DOHH2 (cell line): ENCODE results near the gene RASL12.

Experiments used
- H3F3A ChIP-seq: fragments of 200-600 bp; sonication (generic), shearing (Covaris generic); 2 replicates; pipeline ENCODE4 v1.6.0; 2016; ENCODE audit warnings: antibody characterized with exemption, mild to moderate bottlenecking; ENCODE audit not compliant: control insufficient read depth, insufficient read depth
- H3K27ac ChIP-seq: fragments of 200-600 bp; sonication (generic); 2 replicates; pipeline ENCODE4 v1.5.1; 2014; ENCODE audit warnings: low read depth, mild to moderate bottlenecking, low read length, moderate library complexity
- H3K27me3 ChIP-seq: fragments of 200-600 bp; sonication (generic); 2 replicates; pipeline ENCODE4 v1.6.1; 2014; ENCODE audit warnings: mild to moderate bottlenecking, low read length, mixed read lengths; ENCODE audit not compliant: control insufficient read depth
- H3K36me3 ChIP-seq: fragments of 200-600 bp; sonication (generic); 2 replicates; pipeline ENCODE4 v1.6.1; 2014; ENCODE audit warnings: mild to moderate bottlenecking, low read length, moderate library complexity, mixed read lengths; ENCODE audit not compliant: control insufficient read depth
- H3K4me1 ChIP-seq: fragments of 200-600 bp; sonication (generic); 2 replicates; pipeline ENCODE4 v1.6.1; 2014; ENCODE audit warnings: mild to moderate bottlenecking, low read length, mixed read lengths; ENCODE audit not compliant: control insufficient read depth
- H3K4me2 ChIP-seq: fragments of 200-600 bp; sonication (generic); 2 replicates; pipeline ENCODE4 v1.6.0; 2014; ENCODE audit warnings: mild to moderate bottlenecking, low read length, moderate library complexity
- H3K4me3 ChIP-seq: fragments of 200-600 bp; sonication (generic); 2 replicates; pipeline ENCODE4 v1.5.1; 2014; ENCODE audit warnings: mild to moderate bottlenecking, low read length, mixed read lengths
- H3K79me2 ChIP-seq: fragments of 200-600 bp; sonication (generic); 2 replicates; pipeline ENCODE4 v1.6.1; 2014; ENCODE audit warnings: mild to moderate bottlenecking, low read length, mixed read lengths; ENCODE audit not compliant: control insufficient read depth
- H3K9me2 ChIP-seq: fragments of 200-600 bp; sonication (generic); replicated peaks from 2 replicates; pipeline ENCODE4 v1.6.1; 2014; ENCODE audit warnings: mild to moderate bottlenecking, low read length, mixed read lengths; ENCODE audit not compliant: control insufficient read depth
- H3K9me3 ChIP-seq: fragments of 200-600 bp; sonication (generic); 2 replicates; pipeline ENCODE4 v1.6.1; 2014; ENCODE audit warnings: antibody characterized with exemption, low read length, mixed read lengths; ENCODE audit not compliant: control insufficient read depth, insufficient read depth
- H4K20me1 ChIP-seq: fragments of 200-600 bp; sonication (generic); 2 replicates; pipeline ENCODE4 v1.6.0; 2014; ENCODE audit warnings: low read depth, mild to moderate bottlenecking, antibody characterized with exemption, low read length, moderate library complexity; ENCODE audit not compliant: control insufficient read depth, insufficient read depth
- EZH2phosphoT487 ChIP-seq: fragments of 200-600 bp; sonication (generic); IDR thresholded peaks from 2 replicates; pipeline ENCODE4 v1.6.1; 2017; ENCODE audit warnings: borderline replicate concordance, mild to moderate bottlenecking, antibody characterized with exemption, low read length, moderate library complexity, mixed read lengths
- TF ChIP-seq, protein P1 (sequence below): fragments of 200-600 bp; sonication (generic); IDR thresholded peaks from one replicate; pipeline ENCODE4 v1.5.1; 2014; ENCODE audit warnings: antibody characterized with exemption, mild to moderate bottlenecking, low read depth, low read length; ENCODE audit not compliant: poor library complexity, severe bottlenecking

RASL12 gene

DNA sequence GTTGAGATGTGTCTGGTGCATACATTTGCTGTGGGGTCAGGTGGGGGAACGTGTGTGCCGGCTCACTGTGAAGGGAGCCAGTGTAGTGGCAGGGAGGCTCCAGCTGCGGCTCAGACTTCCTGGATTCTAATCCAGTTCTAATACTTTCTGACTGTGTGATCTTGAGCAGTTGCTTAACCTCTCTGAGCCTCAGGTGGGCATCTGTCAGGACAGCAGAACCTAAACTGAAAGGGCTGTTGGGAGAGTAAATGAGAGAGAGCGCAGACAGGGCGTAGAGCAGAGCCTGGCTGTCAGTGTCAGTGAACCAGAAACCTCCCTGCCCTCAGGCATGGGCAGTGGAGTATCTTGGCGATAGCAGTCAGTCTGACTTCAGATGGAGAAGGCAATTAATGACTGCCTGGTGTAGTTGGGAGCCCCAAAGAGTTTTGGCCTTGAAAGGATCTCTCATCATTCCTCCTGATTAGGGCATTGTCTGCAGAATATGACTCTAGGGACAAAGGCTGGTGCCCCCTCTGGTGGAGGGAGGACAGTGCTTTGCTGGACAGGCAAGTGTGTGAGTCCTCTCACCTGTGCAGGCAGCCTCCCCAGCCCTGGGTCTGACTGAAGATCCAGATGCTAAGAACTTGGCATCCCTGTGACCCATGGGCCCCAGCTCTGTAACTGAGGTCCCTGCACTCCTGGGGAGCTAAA, 18.3 kb upstream of the RASL12 start:
- Histone ChIP-seq H3K79me2 (no peaks in the 10 kb centered on the region), H3K4me1 (no peaks in the 10 kb centered on the region), H3K27me3 (peaks cover 47% of the 10 kb centered on the region), H3K36me3 (no peaks in the 10 kb centered on the region), H4K20me1 (no peaks in the 10 kb centered on the region), H3K9me2 (no peaks in the 10 kb centered on the region), H3K27ac (no peak overlapping the region), H3F3A (no peaks in the 10 kb centered on the region), H3K4me3 (no peak overlapping the region), H3K4me2 (no peak overlapping the region), H3K9me3 (no peaks in the 10 kb centered on the region)
- TF ChIP-seq, protein P1, sequence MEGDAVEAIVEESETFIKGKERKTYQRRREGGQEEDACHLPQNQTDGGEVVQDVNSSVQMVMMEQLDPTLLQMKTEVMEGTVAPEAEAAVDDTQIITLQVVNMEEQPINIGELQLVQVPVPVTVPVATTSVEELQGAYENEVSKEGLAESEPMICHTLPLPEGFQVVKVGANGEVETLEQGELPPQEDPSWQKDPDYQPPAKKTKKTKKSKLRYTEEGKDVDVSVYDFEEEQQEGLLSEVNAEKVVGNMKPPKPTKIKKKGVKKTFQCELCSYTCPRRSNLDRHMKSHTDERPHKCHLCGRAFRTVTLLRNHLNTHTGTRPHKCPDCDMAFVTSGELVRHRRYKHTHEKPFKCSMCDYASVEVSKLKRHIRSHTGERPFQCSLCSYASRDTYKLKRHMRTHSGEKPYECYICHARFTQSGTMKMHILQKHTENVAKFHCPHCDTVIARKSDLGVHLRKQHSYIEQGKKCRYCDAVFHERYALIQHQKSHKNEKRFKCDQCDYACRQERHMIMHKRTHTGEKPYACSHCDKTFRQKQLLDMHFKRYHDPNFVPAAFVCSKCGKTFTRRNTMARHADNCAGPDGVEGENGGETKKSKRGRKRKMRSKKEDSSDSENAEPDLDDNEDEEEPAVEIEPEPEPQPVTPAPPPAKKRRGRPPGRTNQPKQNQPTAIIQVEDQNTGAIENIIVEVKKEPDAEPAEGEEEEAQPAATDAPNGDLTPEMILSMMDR, result peak; percentile 54
- no peak for TF ChIP-seq EZH2phosphoT487

- Histone ChIP-seq H3K27ac (no peak overlapping the region), H3K27me3 (peaks cover 51% of the 10 kb centered on the region), H4K20me1 (no peaks in the 10 kb centered on the region), H3K9me3 (no peaks in the 10 kb centered on the region), H3F3A (no peaks in the 10 kb centered on the region), H3K4me2 (no peak overlapping the region), H3K79me2 (no peaks in the 10 kb centered on the region), H3K4me1 (no peaks in the 10 kb centered on the region), H3K36me3 (no peaks in the 10 kb centered on the region), H3K9me2 (no peaks in the 10 kb centered on the region), H3K4me3 (no peak overlapping the region)
- TF ChIP-seq, protein P1, result no peak
- TF ChIP-seq EZH2phosphoT487, result no peak
Measured at GRCh38 chr15:65085207-65085753, 17.5 kb upstream of the RASL12 start.

- H3K9me3 ChIP-seq, result no peaks in the 10 kb centered on the region
- H3K79me2 ChIP-seq, result no peaks in the 10 kb centered on the region
- TF ChIP-seq, protein P1, result no peak
- no peak for TF ChIP-seq EZH2phosphoT487
- H3K27me3 ChIP-seq, result peaks cover 53% of the 10 kb centered on the region
- H3K36me3 ChIP-seq, result no peaks in the 10 kb centered on the region
- H3K4me3 ChIP-seq, result no peak overlapping the region
- H3K9me2 ChIP-seq, result no peaks in the 10 kb centered on the region
- no peaks in the 10 kb centered on the region for H3K4me1 ChIP-seq
- H3K4me2 ChIP-seq, result no peak overlapping the region
- H3K27ac ChIP-seq, result no peak overlapping the region
- no peaks in the 10 kb centered on the region for H3F3A ChIP-seq
- H4K20me1 ChIP-seq, result no peaks in the 10 kb centered on the region
Measured at GRCh38 chr15:65084500-65085206, 16.9 kb upstream of the RASL12 start.
